HepG2 (cell line): ENCODE results near the gene CA11. TPM values are rescaled to one million over a fixed set of nuclear protein-coding genes. Genes with fewer than 3 reads are reported as not detected.

Source experiments
- BRCA1 ChIP-seq: sonication (generic); formaldehyde crosslinking; IDR thresholded peaks from 2 replicates; pipeline ENCODE4 v1.4.0; 2020; ENCODE audit warnings: missing genetic modification reagents
- CREB1 ChIP-seq, 2 experiments: fragments of 450-650 bp in 1 of 2; IDR thresholded peaks; 2 replicates each; pipeline ENCODE4 v1.6.1; 2016 to 2017; ENCODE audit warnings: control low read depth in 1 of 2, mild to moderate bottlenecking in 1 of 2, missing compliant biosample characterization in 1 of 2, missing genetic modification characterization in 1 of 2
- FOXA3 ChIP-seq: IDR thresholded peaks from 2 replicates; pipeline ENCODE4 v1.6.1; 2016; ENCODE audit warnings: missing genetic modification reagents, missing compliant biosample characterization
- IKZF4 ChIP-seq: sonication (generic); formaldehyde crosslinking; IDR thresholded peaks from 2 replicates; pipeline ENCODE4 v1.5.1; 2020; ENCODE audit warnings: borderline replicate concordance, mild to moderate bottlenecking, low read depth, missing genetic modification reagents; ENCODE audit errors: not compliant biosample characterization
- KDM4B ChIP-seq: sonication (generic); formaldehyde crosslinking; IDR thresholded peaks from 2 replicates; pipeline ENCODE4 v1.4.0; 2020; ENCODE audit warnings: missing genetic modification reagents
- KLF9 ChIP-seq: IDR thresholded peaks from 2 replicates; pipeline ENCODE4 v1.6.1; 2016; ENCODE audit warnings: low read depth
- MXD4 ChIP-seq: IDR thresholded peaks from 2 replicates; pipeline ENCODE4 v1.6.1; 2016; ENCODE audit warnings: mild to moderate bottlenecking, missing biosample characterization, missing genetic modification reagents
- PCBP2 ChIP-seq: fragments of 200-400 bp; formaldehyde crosslinking; optimal IDR thresholded peaks from 2 replicates; pipeline ENCODE3; 2018; ENCODE audit warnings: low read length, low read depth; ENCODE audit not compliant: poor library complexity, severe bottlenecking
- PHB2 ChIP-seq: fragments of 450-650 bp; IDR thresholded peaks from 2 replicates; pipeline ENCODE4 v1.6.1; 2018; ENCODE audit not compliant: partially characterized antibody
- PPARG ChIP-seq: conservative IDR thresholded peaks from 2 replicates; pipeline ENCODE4 v1.6.1; 2016; ENCODE audit warnings: missing biosample characterization, missing genetic modification reagents
- REL ChIP-seq: sonication (generic); formaldehyde crosslinking; conservative IDR thresholded peaks from 2 replicates; pipeline ENCODE4 v1.8.0; 2022; ENCODE audit warnings: mild to moderate bottlenecking, missing genetic modification reagents, moderate library complexity
- REXO4 ChIP-seq: sonication (generic); formaldehyde crosslinking; IDR thresholded peaks from 2 replicates; pipeline ENCODE4 v1.8.0; 2022; ENCODE audit warnings: missing genetic modification reagents, mild to moderate bottlenecking, borderline replicate concordance
- ZIK1 ChIP-seq: sonication (generic); formaldehyde crosslinking; IDR thresholded peaks from 2 replicates; pipeline ENCODE4 v1.5.0; 2020; ENCODE audit warnings: mild to moderate bottlenecking, low read depth, missing genetic modification reagents, borderline replicate concordance
- ZMAT3 ChIP-seq: sonication (generic); formaldehyde crosslinking; conservative IDR thresholded peaks from 2 replicates; pipeline ENCODE4 v1.7.0; 2021; ENCODE audit warnings: missing genetic modification reagents
- ZNF138 ChIP-seq: sonication (generic); formaldehyde crosslinking; IDR thresholded peaks from 2 replicates; pipeline ENCODE4 v1.5.0; 2020; ENCODE audit warnings: mild to moderate bottlenecking, low read depth, missing genetic modification reagents
- ZNF292 ChIP-seq: sonication (generic); formaldehyde crosslinking; IDR thresholded peaks from 2 replicates; pipeline ENCODE4 v1.8.1; 2022; ENCODE audit warnings: mild to moderate bottlenecking, low read depth, missing genetic modification reagents, borderline replicate concordance
- ZNF33B ChIP-seq: sonication (generic); formaldehyde crosslinking; IDR thresholded peaks from 2 replicates; pipeline ENCODE4 v1.5.1; 2020; ENCODE audit warnings: mild to moderate bottlenecking, missing genetic modification reagents
- ZNF501 ChIP-seq: sonication (generic); formaldehyde crosslinking; IDR thresholded peaks from 2 replicates; pipeline ENCODE4 v1.5.1; 2020; ENCODE audit warnings: mild to moderate bottlenecking, moderate library complexity, missing genetic modification reagents
- ZNF543 ChIP-seq: sonication (generic); formaldehyde crosslinking; IDR thresholded peaks from 2 replicates; pipeline ENCODE4 v1.4.0; 2020; ENCODE audit warnings: mild to moderate bottlenecking, missing genetic modification reagents
- ZNF619 ChIP-seq: sonication (generic); formaldehyde crosslinking; IDR thresholded peaks from 2 replicates; pipeline ENCODE4 v1.4.0; 2020; ENCODE audit warnings: mild to moderate bottlenecking, missing genetic modification reagents
- ZNF644 ChIP-seq: IDR thresholded peaks from 2 replicates; pipeline ENCODE4 v1.6.1; 2016; ENCODE audit warnings: low read depth
- ZNF775 ChIP-seq: sonication (generic); formaldehyde crosslinking; IDR thresholded peaks from 2 replicates; pipeline ENCODE4 v1.4.0; 2020; ENCODE audit warnings: missing genetic modification reagents, mild to moderate bottlenecking, moderate library complexity, borderline replicate concordance
- ZNF839 ChIP-seq: sonication (generic); formaldehyde crosslinking; IDR thresholded peaks from 2 replicates; pipeline ENCODE4 v1.4.0; 2020; ENCODE audit warnings: missing genetic modification reagents, mild to moderate bottlenecking, borderline replicate concordance
- ZSCAN21 ChIP-seq: sonication (generic); formaldehyde crosslinking; IDR thresholded peaks from 2 replicates; pipeline ENCODE4 v1.8.0; 2022; ENCODE audit warnings: mild to moderate bottlenecking, missing genetic modification reagents, moderate library complexity, borderline replicate concordance
- ZSCAN30 ChIP-seq: sonication (generic); formaldehyde crosslinking; IDR thresholded peaks from 2 replicates; pipeline ENCODE4 v1.5.0; 2020; ENCODE audit warnings: mild to moderate bottlenecking, missing genetic modification reagents
- polyA plus RNA-seq, 8 experiments: library from polyadenylated mRNA; depleted of rRNA in 3 of 8; stranded (reverse) in 7 of 8; unstranded in 1 of 8; fragments of >200 nt; fragmentation: Illumina TruSeq in 4 of 8; extraction: Trizol in 4 of 8; gene quantifications; 2 replicates each; pipeline versions ENCODE4 v1.2.1 to v1.2.3, GENCODE V29; 2011 to 2016; ENCODE audit warnings: low read depth in 4 of 8, missing spikeins in 1 of 8, mixed read lengths in 1 of 8; ENCODE audit not compliant: insufficient read depth in 1 of 8
- total RNA-seq, 5 experiments: library from RNA; depleted of rRNA; stranded (reverse); fragments of >200 nt; fragmentation: Illumina TruSeq; extraction: Trizol; gene quantifications; 2 replicates each; pipeline ENCODE4 v1.2.3, GENCODE V29; 2016; ENCODE audit warnings: low read depth in 1 of 5
- TF ChIP-seq, protein P1 (sequence below): sonication (generic); formaldehyde crosslinking; IDR thresholded peaks from 2 replicates; pipeline ENCODE4 v1.4.0; 2020; ENCODE audit warnings: missing genetic modification reagents
- TF ChIP-seq, protein P2 (sequence below): sonication (generic); formaldehyde crosslinking; IDR thresholded peaks from 2 replicates; pipeline ENCODE4 v1.4.0; 2020; ENCODE audit warnings: missing genetic modification reagents

Gene CA11
- total and polyA plus RNA-seq, 2 of the 13 experiments (the other 11 are each of a cell fraction or from before 2014, with no cell fraction given), result 0.41 to 0.58 TPM

DNA sequence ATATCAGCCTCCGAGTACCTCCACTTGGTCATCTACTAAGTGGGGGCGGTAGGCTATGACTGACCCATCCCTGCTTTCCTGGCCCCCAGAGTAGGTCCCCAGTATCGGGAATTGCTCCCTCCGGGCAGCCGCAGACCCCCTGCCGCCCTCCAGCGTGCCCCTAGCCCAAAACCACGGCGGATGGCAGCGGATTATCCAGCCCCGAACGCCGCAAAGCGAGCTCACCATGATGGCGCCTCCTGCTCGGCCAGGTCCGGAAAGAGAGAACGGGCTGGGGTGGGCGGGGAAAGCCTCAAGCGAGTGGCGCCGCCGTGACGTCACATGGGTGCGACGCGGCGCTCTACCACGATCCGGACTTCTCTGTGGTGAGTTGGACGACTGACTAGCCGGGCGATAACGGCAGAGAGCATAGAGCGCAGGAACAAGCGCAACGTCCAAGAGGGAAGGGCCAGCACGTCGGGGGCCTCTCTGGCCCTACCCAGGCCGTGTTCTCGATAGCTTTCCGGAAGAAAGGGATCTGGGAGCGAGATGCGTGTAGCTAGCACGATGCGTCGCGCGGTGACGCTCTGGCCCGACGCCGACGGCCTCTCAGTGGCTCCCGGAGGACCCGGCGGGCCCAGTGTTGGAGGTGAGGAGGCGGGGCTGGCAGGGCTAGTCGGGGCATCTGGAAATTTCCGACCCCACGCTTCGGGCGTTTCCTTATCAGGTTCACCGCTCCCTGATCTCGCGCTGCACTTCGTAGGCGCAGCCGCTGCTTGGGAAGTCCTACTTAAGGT is 26.9 kb downstream of the CA11 start, which contains the start of the genes RPL18 and SPHK2 (continued):
- TF ChIP-seq ZNF138 (peak; percentile 87; the same call in 1 of the 2 replicates), ZNF619 (CRISPR knock-in tag) (0 out of 2 replicates have a peak, but pooled peaks have one; percentile 74), PCBP2 (no peak), PHB2 (no peak), ZIK1 (0 out of 2 replicates have a peak, but pooled peaks have one; percentile 33), CREB1 (IDR thresholded peaks at IDR 0.05) (peak; percentile 100), CREB1 (CRISPR knock-in tag; IDR thresholded peaks at IDR 0.05) (peak; percentile 100), ZNF775 (CRISPR knock-in tag) (no peak), ZNF33B (no peak; the same call in none of the 2 replicates), ZNF644 (0 out of 2 replicates have a peak, but pooled peaks have one; percentile 17), ZNF543 (no peak; the same call in 1 of the 2 replicates), ZNF292 (CRISPR knock-in tag) (0 out of 2 replicates have a peak, but pooled peaks have one; percentile 31), IKZF4 (peak; percentile 91), BRCA1 (CRISPR knock-in tag) (0 out of 2 replicates have a peak, but pooled peaks have one; percentile 14), ZMAT3 (CRISPR knock-in tag) (peak; percentile 87), ZSCAN30 (CRISPR knock-in tag) (no peak), MXD4 (CRISPR knock-in tag) (peak; percentile 88), REL (CRISPR knock-in tag) (peak; percentile 78), REXO4 (CRISPR knock-in tag) (no peak), KLF9 (CRISPR knock-in tag) (0 out of 2 replicates have a peak, but pooled peaks have one; percentile 47), ZNF839 (CRISPR knock-in tag) (0 out of 2 replicates have a peak, but pooled peaks have one; percentile 80), KDM4B (CRISPR knock-in tag) (peak; percentile 54; the same call in 1 of the 2 replicates), PPARG (CRISPR knock-in tag) (peak; percentile 80), FOXA3 (peak; percentile 82), ZSCAN21 (CRISPR knock-in tag) (peak; percentile 86; the same call in 1 of the 2 replicates), ZNF501 (CRISPR knock-in tag) (peak; percentile 95)
- TF ChIP-seq, protein P1, sequence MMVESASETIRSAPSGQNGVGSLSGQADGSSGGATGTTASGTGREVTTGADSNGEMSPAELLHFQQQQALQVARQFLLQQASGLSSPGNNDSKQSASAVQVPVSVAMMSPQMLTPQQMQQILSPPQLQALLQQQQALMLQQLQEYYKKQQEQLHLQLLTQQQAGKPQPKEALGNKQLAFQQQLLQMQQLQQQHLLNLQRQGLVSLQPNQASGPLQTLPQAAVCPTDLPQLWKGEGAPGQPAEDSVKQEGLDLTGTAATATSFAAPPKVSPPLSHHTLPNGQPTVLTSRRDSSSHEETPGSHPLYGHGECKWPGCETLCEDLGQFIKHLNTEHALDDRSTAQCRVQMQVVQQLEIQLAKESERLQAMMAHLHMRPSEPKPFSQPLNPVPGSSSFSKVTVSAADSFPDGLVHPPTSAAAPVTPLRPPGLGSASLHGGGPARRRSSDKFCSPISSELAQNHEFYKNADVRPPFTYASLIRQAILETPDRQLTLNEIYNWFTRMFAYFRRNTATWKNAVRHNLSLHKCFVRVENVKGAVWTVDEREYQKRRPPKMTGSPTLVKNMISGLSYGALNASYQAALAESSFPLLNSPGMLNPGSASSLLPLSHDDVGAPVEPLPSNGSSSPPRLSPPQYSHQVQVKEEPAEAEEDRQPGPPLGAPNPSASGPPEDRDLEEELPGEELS, result peak; percentile 67
- TF ChIP-seq, protein P2, sequence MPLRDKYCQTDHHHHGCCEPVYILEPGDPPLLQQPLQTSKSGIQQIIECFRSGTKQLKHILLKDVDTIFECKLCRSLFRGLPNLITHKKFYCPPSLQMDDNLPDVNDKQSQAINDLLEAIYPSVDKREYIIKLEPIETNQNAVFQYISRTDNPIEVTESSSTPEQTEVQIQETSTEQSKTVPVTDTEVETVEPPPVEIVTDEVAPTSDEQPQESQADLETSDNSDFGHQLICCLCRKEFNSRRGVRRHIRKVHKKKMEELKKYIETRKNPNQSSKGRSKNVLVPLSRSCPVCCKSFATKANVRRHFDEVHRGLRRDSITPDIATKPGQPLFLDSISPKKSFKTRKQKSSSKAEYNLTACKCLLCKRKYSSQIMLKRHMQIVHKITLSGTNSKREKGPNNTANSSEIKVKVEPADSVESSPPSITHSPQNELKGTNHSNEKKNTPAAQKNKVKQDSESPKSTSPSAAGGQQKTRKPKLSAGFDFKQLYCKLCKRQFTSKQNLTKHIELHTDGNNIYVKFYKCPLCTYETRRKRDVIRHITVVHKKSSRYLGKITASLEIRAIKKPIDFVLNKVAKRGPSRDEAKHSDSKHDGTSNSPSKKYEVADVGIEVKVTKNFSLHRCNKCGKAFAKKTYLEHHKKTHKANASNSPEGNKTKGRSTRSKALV (CRISPR knock-in tag), result no peak
